Loucy (cell line): ENCODE measurements around the gene PRKACB.

Experiments used
- EZH2phosphoT487 ChIP-seq: fragments of 200-600 bp; IDR thresholded peaks from 2 replicates; pipeline ENCODE4 v1.6.1; 2018; ENCODE audit warnings: antibody characterized with exemption, mild to moderate bottlenecking, moderate library complexity, borderline replicate concordance
- TF ChIP-seq, protein P1 (sequence below): fragments of 200-600 bp; sonication (generic); conservative IDR thresholded peaks from 2 replicates; pipeline ENCODE4 v1.5.1; 2014; ENCODE audit warnings: mild to moderate bottlenecking, antibody characterized with exemption, low read length

DNA sequence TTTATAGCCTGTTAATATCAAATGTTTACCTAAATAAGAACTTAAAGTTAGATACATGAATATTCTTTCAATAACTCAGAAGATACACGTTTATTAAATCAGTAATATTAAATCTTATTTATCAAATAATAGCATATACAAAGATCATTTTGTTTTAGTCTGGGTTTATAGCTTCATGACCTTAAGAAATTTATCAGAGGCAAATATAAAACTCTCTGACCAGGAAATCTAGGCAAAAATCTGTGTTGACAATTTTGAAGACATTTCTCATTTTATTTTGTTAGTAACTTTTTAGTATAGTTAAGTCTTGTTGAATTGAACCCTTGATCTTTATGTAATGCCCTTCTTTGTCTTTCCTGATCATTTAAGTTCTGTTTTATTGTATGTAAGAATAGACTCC, 46.4 kb downstream of the PRKACB start:
- TF ChIP-seq, protein P1, sequence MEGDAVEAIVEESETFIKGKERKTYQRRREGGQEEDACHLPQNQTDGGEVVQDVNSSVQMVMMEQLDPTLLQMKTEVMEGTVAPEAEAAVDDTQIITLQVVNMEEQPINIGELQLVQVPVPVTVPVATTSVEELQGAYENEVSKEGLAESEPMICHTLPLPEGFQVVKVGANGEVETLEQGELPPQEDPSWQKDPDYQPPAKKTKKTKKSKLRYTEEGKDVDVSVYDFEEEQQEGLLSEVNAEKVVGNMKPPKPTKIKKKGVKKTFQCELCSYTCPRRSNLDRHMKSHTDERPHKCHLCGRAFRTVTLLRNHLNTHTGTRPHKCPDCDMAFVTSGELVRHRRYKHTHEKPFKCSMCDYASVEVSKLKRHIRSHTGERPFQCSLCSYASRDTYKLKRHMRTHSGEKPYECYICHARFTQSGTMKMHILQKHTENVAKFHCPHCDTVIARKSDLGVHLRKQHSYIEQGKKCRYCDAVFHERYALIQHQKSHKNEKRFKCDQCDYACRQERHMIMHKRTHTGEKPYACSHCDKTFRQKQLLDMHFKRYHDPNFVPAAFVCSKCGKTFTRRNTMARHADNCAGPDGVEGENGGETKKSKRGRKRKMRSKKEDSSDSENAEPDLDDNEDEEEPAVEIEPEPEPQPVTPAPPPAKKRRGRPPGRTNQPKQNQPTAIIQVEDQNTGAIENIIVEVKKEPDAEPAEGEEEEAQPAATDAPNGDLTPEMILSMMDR: no peak
- no peak for TF ChIP-seq EZH2phosphoT487
